Gastroesophageal sphincter (tissue), 3 donors: Measurements from ENCODE around the gene GNL2.

Experiments
- EP300 ChIP-seq: sonication (generic); formaldehyde crosslinking; IDR thresholded peaks from one replicate; pipeline ENCODE4 v1.6.1; 2017; ENCODE audit warnings: antibody characterized with exemption, mild to moderate bottlenecking
- TF ChIP-seq, protein P1 (sequence below), 4 experiments: fragments of 200-600 bp in 2 of 4; fragments of 450-650 bp in 2 of 4; sonication (generic) in 1 of 4; IDR thresholded peaks; one replicate each; pipeline ENCODE4 v1.5.1; 2017 to 2019; ENCODE audit warnings: antibody characterized with exemption in 4 of 4, mild to moderate bottlenecking in 2 of 4, moderate library complexity in 2 of 4

DNA sequence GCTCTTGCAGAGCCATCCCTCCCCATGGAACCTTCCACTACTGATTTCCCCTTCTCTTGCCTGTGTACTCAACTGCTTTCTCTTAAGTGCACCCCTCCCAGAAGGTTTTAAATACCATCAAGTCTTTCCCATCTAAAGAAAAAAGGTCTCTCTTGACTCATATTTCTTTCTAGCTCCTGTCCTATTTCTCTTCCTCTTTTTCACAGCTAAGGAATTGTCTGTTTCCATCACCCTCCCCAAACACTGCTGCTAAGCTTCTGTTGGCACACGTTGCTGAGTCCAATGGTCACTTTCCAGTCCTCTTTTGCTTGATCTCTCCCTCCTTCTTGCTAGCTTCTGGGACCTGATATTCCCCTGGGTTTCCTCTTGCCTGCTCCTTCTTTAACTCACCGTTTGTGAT, 13.3 kb upstream of the GNL2 start:
- TF ChIP-seq, protein P1, sequence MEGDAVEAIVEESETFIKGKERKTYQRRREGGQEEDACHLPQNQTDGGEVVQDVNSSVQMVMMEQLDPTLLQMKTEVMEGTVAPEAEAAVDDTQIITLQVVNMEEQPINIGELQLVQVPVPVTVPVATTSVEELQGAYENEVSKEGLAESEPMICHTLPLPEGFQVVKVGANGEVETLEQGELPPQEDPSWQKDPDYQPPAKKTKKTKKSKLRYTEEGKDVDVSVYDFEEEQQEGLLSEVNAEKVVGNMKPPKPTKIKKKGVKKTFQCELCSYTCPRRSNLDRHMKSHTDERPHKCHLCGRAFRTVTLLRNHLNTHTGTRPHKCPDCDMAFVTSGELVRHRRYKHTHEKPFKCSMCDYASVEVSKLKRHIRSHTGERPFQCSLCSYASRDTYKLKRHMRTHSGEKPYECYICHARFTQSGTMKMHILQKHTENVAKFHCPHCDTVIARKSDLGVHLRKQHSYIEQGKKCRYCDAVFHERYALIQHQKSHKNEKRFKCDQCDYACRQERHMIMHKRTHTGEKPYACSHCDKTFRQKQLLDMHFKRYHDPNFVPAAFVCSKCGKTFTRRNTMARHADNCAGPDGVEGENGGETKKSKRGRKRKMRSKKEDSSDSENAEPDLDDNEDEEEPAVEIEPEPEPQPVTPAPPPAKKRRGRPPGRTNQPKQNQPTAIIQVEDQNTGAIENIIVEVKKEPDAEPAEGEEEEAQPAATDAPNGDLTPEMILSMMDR (IDR thresholded peaks at IDR 0.05), result no peak
- TF ChIP-seq EP300, result no peak
